Ecto neural progenitor cell (in vitro differentiated cells): ENCODE results near the gene ITGA3.

Source experiments
- DNase-seq: peaks from one replicate; pipeline ENCODE4 v3.0.0-alpha.2; 2018; ENCODE audit warnings: low spot score

Gene ITGA3

DNA sequence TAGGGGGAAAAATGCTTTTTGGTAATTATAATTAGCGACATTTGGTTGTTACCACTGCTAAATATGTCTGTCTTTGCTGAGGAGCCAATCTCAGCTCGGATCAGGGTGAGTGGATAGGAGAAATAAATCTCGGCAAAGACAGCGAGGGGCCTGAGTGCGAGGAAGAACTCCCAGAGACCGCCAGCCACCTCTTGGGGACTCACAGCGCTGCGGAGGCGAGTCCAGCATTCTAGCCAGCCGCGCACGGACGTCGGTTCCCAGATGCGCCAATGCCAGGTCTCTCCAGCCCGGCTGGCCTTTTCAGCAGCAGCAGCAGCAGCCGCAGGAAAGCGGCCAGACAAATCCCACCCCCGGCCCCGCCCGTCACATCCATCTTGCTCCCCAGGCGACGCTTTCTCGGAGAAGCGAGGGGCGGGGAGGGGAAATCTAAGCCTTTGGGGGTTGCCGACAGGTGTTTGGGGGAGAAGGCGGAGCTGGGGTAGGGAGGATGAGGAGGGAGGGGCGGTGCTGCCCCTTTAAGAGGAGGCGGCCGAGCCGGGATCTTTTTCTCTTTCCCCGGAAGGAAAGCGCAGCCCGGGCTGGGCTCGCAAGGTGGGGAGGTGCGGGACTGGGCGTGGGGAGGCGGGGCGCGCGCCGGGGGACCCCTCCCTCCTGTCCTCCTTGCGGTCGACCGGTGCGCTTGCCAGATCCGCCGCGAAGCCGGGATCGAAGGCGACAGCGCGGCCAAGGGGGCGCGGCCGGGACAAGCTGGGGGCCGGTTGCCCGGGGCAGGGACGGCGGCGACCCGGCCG, at the start of gene ITGA3:
TSS of gene ITGA3 (plus strand) at position 685 of the 791 bp plus-strand sequence. CDS start 330 bp downstream, outside the sequence.
- DNase-seq, result peak; percentile 92

DNA sequence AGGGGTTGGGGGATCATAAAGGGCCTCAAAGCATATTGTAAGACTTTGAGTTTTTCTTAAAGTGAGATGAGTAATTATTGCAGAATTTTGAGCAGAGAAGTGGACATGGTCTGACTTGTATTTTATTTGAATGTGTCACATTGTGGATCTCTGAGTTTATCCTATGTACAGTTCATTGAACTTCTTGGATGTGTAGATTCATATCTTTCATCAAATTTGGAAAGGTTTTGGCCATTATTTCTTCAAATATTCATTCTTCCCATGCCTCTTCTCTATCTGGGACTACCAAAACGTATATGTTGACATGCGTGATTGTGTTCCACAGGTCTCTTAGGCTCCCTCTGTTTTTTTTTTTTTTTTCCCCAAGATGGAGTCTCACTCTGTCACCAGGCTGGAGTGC, 46.6 kb upstream of the ITGA3 start:
- no peak for DNase-seq

- no peak for DNase-seq
These were observed 42.8 kb upstream of the ITGA3 start for GRCh38 chr17:50013079-50013478.

GRCh38 chr17:50014471-50015088, 41.3 kb upstream of the ITGA3 start:
- no peak for DNase-seq

GRCh38 chr17:50015146-50015545, 40.8 kb upstream of the ITGA3 start:
- no peak for DNase-seq

DNA sequence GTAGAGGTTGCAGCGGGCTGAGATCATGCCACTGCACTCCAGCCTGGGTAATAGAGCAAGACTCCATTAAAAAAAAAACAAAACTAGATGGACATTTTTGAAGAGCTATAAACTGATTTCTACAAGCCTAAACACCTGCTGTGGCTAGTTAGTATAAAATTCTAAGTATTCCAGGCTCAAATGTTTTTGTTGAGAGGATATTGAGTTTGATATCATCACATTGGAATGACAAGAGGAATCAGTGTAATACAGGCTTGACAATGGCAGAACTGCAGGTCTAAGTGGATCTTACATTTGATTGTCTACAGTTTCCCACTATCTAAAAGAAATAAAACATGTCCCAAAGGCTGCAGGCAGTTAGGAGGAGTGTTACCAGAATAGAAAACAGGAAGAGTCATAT, 37.0 kb upstream of the ITGA3 start:
- no peak for DNase-seq

DNA sequence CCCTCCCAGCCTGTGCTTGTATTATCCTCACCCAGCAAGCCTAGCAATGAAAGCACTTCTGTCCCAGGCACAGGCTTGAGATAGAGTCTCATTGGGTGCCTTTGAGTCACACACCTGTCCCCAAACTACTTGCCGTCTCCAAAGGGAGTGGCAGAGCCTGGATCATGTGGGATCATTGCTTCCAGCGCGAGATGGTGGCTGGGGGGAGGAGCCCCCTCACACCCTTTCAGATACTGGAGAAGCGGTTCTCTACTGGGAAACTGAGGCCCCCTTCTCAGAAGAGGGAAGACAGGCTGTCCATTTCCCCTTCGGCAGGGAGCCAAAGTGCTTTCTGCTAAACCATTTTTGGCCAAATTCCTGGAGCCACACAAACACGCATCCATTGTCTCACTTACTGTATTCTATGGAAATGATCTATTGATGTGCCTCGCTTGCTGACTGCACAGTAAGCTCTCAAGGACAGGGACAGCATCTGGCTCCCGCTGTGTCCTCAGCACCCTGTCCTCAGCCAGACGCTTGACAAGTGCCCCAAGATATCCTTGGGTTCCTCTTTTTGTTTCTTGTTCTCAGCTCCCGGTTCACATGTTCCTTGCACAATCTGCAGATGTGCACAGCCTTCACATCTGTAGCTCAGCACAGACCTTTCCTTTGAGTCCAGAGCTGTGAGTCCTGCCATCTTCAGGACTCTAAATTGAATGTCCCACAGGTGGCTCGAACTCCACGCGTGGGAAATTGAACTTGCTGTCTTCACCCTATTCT, 34.9 kb upstream of the ITGA3 start:
- DNase-seq, result no peak

DNA sequence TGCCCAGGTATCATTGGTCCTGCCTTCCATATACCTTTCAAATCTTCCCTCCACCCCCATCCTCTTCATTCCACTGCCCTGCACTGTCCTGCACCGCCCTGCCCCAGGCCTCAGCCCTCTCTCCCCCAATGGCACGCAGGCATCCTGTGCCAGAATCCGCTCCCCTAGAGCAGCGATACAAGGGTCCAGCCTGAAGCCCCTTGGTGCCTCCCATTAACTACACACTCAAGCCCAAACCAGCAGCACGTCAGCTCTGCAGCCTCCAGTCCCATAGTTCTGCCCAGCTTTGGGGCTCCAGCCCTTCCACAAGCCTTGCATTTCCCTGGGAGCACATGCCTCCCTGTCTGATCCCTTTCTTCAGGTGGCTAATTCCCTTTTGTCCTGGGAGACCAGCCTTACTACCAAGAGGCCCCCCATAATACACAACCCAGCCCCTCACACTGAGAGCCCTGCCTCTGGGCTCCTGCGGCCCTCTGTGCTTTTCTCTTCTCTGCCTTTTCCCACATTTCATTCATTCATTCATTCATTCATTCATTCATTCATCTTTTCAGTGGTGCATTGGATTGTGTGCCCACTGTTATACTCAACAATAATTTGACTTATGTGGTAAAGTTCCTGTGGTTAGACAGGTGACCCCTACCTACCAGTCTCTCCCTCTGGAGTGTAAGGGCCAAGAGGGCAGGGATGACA, 34.1 kb upstream of the ITGA3 start:
- DNase-seq, result no peak

DNA sequence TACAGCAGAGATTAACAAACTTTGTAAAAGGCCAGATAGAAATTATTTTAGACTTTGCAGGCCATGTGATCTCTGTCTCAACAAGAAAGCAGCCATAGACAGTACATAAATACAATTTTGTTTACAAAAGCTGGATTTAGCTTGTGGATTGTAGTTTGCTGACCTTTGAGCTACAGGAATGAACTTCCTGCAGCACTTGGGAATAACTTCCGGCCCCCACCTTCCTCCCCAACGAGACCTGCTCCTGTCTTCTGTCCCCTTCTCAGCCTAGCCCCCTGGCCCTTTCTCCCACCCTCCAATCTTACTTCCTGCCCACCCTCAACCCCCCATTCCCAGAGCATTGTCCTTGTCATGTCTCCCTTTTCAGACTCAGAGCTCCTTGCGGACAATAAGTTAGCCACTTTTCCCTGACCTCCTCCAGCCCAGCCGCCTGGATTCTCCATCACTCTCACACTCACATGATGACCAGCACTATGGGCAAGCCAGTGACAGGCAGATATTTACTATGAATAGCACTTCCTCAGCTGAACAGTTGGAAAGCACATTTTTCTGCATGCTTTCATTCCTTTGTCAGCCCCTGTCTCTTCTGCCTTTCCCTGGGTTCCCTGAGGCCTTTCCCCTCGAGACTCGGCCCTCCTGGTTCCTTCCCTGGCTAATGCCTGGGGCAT, 33.3 kb upstream of the ITGA3 start:
- no peak for DNase-seq

GRCh38 chr17:50023520-50023919, 32.4 kb upstream of the ITGA3 start:
- DNase-seq, result no peak

- no peak for DNase-seq
These were observed 31.1 kb upstream of the ITGA3 start for GRCh38 chr17:50024808-50025207.

DNA sequence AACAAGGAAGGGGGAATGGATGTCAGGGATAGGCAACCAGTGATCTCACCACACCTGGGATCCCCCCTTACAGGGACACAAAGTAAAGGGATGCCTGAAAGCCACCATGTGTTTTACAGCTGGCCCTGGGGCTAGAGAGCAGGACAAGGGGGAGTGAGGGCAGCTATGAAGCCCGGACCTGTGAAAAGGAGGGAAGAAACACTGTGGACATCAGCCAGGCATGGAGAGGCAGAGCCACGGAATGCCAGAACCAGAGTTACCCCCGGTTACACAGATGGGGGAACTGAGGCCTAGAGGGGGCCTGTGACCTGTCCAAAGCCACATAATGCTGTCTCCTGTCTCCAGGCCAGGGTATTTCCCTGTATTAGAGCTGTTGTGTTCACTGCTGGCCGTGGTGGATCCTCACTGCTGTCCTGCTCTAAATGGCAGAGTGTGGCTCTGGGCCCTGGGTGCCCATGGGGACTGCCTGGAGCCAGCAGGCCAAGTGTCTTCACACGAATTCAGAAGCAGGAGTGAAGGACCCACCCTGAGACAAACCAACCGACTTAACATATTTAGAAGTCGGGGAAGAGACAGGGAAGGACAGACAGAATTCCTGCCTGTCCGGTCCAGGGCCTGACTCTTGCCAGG, 29.7 kb upstream of the ITGA3 start:
- no peak for DNase-seq

DNA sequence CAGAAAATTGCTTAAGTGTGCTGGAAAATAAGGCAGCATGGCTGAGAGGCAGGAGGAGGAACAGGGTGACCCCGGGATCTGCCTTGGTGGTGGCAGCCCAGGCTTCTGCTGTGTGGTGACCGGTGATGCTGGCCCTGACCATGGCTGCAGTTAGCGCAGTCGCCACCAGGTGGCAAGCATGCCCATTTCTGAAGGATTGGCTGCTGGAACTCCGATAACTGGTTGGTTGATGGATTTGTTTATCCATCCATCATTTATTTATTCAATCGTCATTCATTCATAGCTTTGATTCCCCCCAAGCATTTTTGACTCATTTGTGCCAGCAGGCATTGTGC, 29.1 kb upstream of the ITGA3 start:
- DNase-seq, result peak; percentile 95

DNA sequence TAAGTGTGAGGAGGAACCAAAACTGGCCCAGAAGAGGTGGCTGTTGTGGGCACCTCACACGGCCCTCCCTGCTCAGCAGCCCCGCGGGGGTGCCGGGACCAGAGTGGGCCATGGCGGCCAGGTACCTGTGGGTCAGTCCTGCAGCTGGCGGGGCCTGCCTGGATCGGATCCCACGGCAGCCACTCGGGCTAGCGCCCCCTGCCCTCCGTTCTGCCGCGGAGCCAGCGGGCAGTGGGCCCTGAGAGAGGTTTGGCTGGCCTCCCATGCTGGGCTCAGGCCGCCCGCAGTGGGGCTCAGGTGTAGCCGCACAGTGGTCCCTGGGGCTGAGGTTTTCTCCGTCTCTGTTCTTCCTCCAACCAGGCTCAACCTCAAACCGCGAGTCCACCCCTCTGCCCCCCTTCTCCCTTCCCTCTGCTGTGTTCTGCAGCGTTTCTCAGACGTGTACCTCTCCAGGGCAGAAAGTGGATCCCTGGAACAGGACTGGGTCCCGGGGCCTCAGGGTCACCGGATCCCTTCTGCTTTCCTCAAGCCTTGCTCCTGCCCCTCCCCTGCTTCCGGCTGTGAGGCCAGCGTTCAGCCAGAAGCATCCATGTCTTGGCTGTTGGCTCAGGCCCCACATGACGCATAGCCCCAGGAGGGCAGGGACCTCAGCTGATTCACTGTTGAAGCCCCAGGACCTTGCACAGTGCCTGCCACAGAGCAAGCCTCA, 28.6 kb upstream of the ITGA3 start:
- no peak for DNase-seq

GRCh38 chr17:50027881-50028735, 27.8 kb upstream of the ITGA3 start:
- peak; percentile 78 for DNase-seq

DNA sequence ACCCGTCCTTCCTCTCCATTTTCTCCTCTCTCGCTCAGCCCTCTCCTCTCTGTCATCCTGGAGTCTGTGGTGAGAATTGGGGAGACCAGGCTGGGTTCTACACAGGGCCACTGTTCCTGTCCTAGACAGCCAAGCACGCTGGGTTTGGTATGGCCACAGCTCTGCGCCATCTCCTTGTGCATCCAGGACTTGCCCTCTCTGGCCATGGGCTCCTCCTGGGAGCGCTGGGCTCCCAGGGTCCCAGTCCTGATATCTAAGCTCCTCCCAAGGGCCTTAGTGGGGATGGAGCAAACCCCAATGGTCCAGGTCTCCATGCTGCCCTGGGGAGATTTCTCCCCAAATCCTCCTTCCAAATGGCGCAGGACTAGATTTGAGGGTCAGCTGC, 27.2 kb upstream of the ITGA3 start:
- no peak for DNase-seq

DNA sequence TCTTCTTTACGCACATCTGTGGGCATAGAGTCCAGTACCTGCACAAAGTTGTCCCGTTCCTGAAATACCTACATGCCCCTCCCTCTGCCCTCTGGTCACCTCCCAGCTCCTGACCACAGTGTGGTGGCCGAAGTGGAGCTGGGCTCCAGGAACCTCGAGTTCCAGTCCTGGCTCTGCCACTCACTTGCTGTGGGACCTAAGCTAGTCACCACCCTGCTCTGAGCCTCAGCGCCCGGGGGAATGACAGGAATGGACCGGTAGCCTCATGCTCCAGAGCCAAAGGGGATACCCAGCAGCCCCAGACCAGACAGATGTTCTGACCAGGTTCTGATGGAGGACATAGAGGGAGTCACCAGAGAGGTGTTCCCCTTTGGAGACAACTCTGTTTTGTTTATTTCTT, 26.7 kb upstream of the ITGA3 start:
- DNase-seq, result no peak

DNA sequence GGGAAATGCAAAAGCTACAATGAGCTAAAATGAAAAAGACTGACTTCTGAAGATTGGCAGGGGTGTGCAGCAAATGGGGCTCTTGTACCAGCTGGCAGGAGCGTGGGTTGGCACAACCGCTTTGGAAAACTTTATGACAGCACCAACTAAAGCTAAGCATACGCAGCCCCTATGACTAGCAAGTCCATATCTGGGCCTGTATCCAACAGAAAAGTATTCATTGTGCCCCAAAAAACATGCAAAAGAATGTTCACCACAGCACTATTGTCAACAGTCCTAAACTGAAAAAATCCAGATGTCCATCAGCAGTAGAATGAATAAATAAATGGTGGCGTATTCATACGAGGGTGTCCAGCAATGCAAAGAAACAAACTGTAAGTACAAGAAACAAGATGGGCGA, 22.6 kb upstream of the ITGA3 start:
- no peak for DNase-seq

DNA sequence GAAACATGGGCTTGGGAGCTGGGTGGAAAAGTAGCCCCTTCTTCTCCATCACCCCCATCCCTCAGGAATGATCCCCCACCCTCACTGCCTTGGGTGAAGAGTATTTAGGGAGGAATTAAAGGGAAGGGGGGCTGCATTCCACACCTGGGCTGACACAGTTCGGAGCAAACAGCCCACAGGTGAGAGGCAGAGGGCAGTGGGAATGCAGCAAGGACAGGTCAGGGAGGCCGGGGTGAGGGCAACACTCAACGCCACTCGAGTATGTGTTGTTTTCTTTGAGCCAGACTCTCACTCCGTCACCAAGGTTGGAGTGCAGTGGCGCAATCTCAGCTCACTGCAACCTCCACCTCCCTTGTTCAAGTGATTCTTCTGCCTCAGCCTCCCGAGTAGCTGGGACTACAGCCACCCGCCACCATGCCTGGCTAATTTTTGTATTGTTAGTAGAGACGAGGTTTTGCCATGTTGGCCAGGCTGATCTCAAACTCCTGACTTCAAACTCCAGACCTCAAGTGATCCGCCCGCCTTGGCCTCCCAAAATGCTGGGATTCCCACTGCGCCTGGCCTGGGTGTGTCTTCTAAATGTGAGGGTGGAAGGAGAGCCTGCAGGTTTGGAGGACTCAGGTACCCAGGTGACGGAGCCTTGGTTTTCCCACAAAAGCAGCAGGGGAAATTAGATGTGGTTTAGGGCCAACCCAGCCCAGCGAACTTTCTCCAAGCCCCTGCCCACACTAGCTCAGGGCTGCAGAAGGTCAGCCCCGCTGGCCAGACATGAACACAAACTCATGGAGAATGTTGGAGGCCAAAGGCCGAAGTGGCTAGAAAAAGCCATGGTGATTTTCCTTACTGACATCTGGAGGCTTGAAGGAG, 21.2 kb upstream of the ITGA3 start:
- DNase-seq, result peak; percentile 39
